Measurements from ENCODE around the gene LY6G5B.

LY6G5B gene

GRCh38 chr6:31660381-31661261 lies 9.2 kb upstream of the LY6G5B start, which contains the start of gene C6orf47:
TSS of gene C6orf47 (minus strand) at chr6:31660778. CDS start at chr6:31659947, 831 bp downstream.
- in situ Hi-C loops (cut with HindIII; ENCODE audit: low pct_ligation_motif_present, low pct_unique_long_range_greater_than_20kb, low sequenced_read_pairs): no loop called here
- DNase-seq: peak; percentile 77

GRCh38 chr6:31661262-31662123 lies 8.3 kb upstream of the LY6G5B start:
- DNase-seq: no peak
- in situ Hi-C loops (cut with HindIII; ENCODE audit: low pct_ligation_motif_present, low pct_unique_long_range_greater_than_20kb, low sequenced_read_pairs): no loop called here

GRCh38 chr6:31662124-31662723 lies 7.6 kb upstream of the LY6G5B start:
- DNase-seq: no peak
- in situ Hi-C loops (cut with HindIII; ENCODE audit: low pct_ligation_motif_present, low pct_unique_long_range_greater_than_20kb, low sequenced_read_pairs): no loop called here

- no peak for DNase-seq
- in situ Hi-C loops (cut with HindIII; ENCODE audit: low pct_ligation_motif_present, low pct_unique_long_range_greater_than_20kb, low sequenced_read_pairs): no loop called here
These were observed 6.4 kb upstream of the LY6G5B start for GRCh38 chr6:31663126-31663960.

- in situ Hi-C loops (cut with HindIII; ENCODE audit: low pct_ligation_motif_present, low pct_unique_long_range_greater_than_20kb, low sequenced_read_pairs): no loop called here
- peak; percentile 70 for DNase-seq
These were observed 5.6 kb upstream of the LY6G5B start for GRCh38 chr6:31663961-31664789.

GRCh38 chr6:31664790-31665500 lies 4.8 kb upstream of the LY6G5B start, which contains the start of gene GPANK1:
TSS of gene GPANK1 (minus strand) at chr6:31664997. CDS start at chr6:31664478, 519 bp downstream.
- DNase-seq: peak; percentile 86
- in situ Hi-C loops (cut with HindIII; ENCODE audit: low pct_ligation_motif_present, low pct_unique_long_range_greater_than_20kb, low sequenced_read_pairs): no loop called here

GRCh38 chr6:31665501-31666336 lies 4.1 kb upstream of the LY6G5B start, which contains the start of gene CSNK2B:
TSS of gene CSNK2B (plus strand) at chr6:31666080. CDS start at chr6:31666832, 752 bp downstream.
- in situ Hi-C loops (cut with HindIII; ENCODE audit: low pct_ligation_motif_present, low pct_unique_long_range_greater_than_20kb, low sequenced_read_pairs): no loop called here
- peak; percentile 94 for DNase-seq

- DNase-seq: no peak
- in situ Hi-C loops (cut with HindIII; ENCODE audit: low pct_ligation_motif_present, low pct_unique_long_range_greater_than_20kb, low sequenced_read_pairs): no loop called here
These were observed 3.3 kb upstream of the LY6G5B start for GRCh38 chr6:31666337-31666965.

GRCh38 chr6:31676322-31676903 lies 6.6 kb downstream of the LY6G5B start:
- in situ Hi-C loops (cut with HindIII; ENCODE audit: low pct_ligation_motif_present, low pct_unique_long_range_greater_than_20kb, low sequenced_read_pairs): no loop called here
- no peak for DNase-seq

GRCh38 chr6:31676904-31677303 lies 7.1 kb downstream of the LY6G5B start:
- in situ Hi-C loops (cut with HindIII; ENCODE audit: low pct_ligation_motif_present, low pct_unique_long_range_greater_than_20kb, low sequenced_read_pairs): no loop called here
- no peak for DNase-seq

- in situ Hi-C loops (cut with HindIII; ENCODE audit: low pct_ligation_motif_present, low pct_unique_long_range_greater_than_20kb, low sequenced_read_pairs): no loop called here
- DNase-seq: no peak
These were observed 8.2 kb downstream of the LY6G5B start for GRCh38 chr6:31677955-31678354.

GRCh38 chr6:31680226-31681134 lies 10.7 kb downstream of the LY6G5B start, which contains the start of gene LY6G5C:
TSS of gene LY6G5C (minus strand) at chr6:31681067. CDS start at chr6:31680373, 694 bp downstream.
- in situ Hi-C loops (cut with HindIII; ENCODE audit: low pct_ligation_motif_present, low pct_unique_long_range_greater_than_20kb, low sequenced_read_pairs): no loop called here
- peak; percentile 82 for DNase-seq

GRCh38 chr6:31681135-31681671 lies 11.4 kb downstream of the LY6G5B start:
- peak; percentile 83 for DNase-seq
- in situ Hi-C loops (cut with HindIII; ENCODE audit: low pct_ligation_motif_present, low pct_unique_long_range_greater_than_20kb, low sequenced_read_pairs): no loop called here

GRCh38 chr6:31683591-31683990 lies 13.8 kb downstream of the LY6G5B start:
- no peak for DNase-seq
- in situ Hi-C loops (cut with HindIII; ENCODE audit: low pct_ligation_motif_present, low pct_unique_long_range_greater_than_20kb, low sequenced_read_pairs): no loop called here
